DMS 273 (cell line): ENCODE data around the gene TXNRD1.

Experiments used
- DNase-seq: peaks from one replicate; lab custom pipeline; 2025; ENCODE audit not compliant: unreplicated experiment; lab: John Stamatoyannopoulos, UW

TXNRD1 gene

GRCh38 chr12:104276273-104277131 lies 60.9 kb downstream of the TXNRD1 start:
- peak; percentile 50 for DNase-seq

- DNase-seq, result no peak
Observed at GRCh38 chr12:104279164-104279563, 63.6 kb downstream of the TXNRD1 start.

GRCh38 chr12:104280111-104280510 lies 64.5 kb downstream of the TXNRD1 start:
- no peak for DNase-seq

GRCh38 chr12:104280717-104281458 lies 65.3 kb downstream of the TXNRD1 start:
- DNase-seq, result no peak

- no peak for DNase-seq
Observed at GRCh38 chr12:104281636-104282035, 66.1 kb downstream of the TXNRD1 start.

GRCh38 chr12:104282109-104282508 lies 66.5 kb downstream of the TXNRD1 start:
- no peak for DNase-seq

GRCh38 chr12:104285740-104286515 lies 70.3 kb downstream of the TXNRD1 start:
- peak; percentile 30 for DNase-seq

GRCh38 chr12:104286516-104287482 lies 71.2 kb downstream of the TXNRD1 start:
- DNase-seq, result peak; percentile 97

- peak; percentile 90 for DNase-seq
Observed at GRCh38 chr12:104288635-104289274, 73.2 kb downstream of the TXNRD1 start.

- no peak for DNase-seq
Observed at GRCh38 chr12:104290320-104290719, 74.7 kb downstream of the TXNRD1 start.

GRCh38 chr12:104290855-104291254 lies 75.3 kb downstream of the TXNRD1 start:
- DNase-seq, result no peak

- peak; percentile 56 for DNase-seq
Observed at GRCh38 chr12:104291867-104292524, 76.4 kb downstream of the TXNRD1 start.

- DNase-seq, result no peak
Observed at GRCh38 chr12:104292872-104293794, 77.6 kb downstream of the TXNRD1 start.

- DNase-seq, result peak; percentile 42
Observed at GRCh38 chr12:104294158-104294859, 78.7 kb downstream of the TXNRD1 start.

- DNase-seq, result no peak
Observed at GRCh38 chr12:104294927-104295668, 79.5 kb downstream of the TXNRD1 start.

GRCh38 chr12:104295954-104296353 lies 80.4 kb downstream of the TXNRD1 start:
- DNase-seq, result no peak

- no peak for DNase-seq
Observed at GRCh38 chr12:104296718-104297117, 81.1 kb downstream of the TXNRD1 start.
